Right renal pelvis (tissue), 4 donors: Measurements from ENCODE around the gene SLC41A3. TPM values are rescaled to one million over a fixed set of nuclear protein-coding genes. Genes with fewer than 3 reads are reported as not detected.
"Not testable (repeated sequence)": the region's sequence is repeated elsewhere in the genome, so short reads cannot be mapped to it uniquely, and the experiment has no call there.

ENCODE experiments used
- DNase-seq, 4 donors: peaks; one replicate each; pipeline ENCODE4 v3.0.0-alpha.2; 2013; ENCODE audit warnings: low read depth in 4 of 4, low spot score in 3 of 4, missing footprints in 1 of 4
- polyA plus RNA-seq, 4 donors: library from polyadenylated mRNA; unstranded; fragments of 120-200 nt; gene quantifications; one replicate each; pipeline ENCODE4 v1.2.1, GENCODE V29; 2013; ENCODE audit not compliant: insufficient read length in 4 of 4

Gene SLC41A3
- polyA plus RNA-seq, 4 donors, result 76.5 to 86.7 (median 77.7) TPM

- no peak for DNase-seq
Measured at GRCh38 chr3:126107203-126107939, 23.4 kb upstream of the SLC41A3 start.

DNA sequence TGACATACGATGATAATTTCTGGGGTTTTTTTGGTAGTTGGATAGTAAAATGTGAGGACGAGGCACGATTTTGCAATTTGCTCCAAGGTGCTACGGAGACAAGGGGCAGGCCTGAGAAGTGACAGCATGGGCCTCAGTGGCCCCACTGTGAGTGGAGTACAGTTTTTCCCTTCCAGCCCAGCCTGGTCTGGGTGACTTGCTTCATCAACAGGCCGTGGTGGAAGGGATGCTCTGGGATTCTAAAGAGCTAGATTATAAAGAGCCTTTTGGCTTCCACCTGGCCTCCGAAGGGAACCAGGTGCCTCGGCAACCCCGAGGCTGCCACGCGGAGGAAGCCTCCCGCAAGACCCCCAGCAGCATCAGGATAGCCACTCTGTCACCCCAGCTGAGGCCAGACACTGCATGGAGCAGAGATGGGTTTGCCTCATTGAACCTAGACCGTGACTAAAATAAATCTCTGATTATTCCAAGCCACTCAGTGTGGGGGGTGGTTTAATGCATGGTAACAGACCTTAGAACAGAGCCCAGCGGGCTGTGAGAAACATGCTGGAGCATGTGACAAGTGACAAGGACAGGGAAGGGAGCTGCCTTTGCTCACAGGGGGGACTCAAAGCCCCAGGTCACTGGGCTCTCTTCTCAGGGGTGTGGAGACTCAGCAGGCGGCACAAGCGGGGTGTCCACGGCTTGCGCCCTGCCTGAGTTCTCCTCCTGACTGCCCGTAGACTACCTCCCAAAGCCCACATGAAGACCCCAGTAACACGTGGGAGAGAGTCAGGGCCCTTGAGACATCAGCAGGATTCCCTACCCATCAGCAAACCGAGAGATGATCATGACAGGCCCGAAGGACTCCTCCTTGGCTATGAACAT, 22.6 kb upstream of the SLC41A3 start:
- no peak for DNase-seq

DNA sequence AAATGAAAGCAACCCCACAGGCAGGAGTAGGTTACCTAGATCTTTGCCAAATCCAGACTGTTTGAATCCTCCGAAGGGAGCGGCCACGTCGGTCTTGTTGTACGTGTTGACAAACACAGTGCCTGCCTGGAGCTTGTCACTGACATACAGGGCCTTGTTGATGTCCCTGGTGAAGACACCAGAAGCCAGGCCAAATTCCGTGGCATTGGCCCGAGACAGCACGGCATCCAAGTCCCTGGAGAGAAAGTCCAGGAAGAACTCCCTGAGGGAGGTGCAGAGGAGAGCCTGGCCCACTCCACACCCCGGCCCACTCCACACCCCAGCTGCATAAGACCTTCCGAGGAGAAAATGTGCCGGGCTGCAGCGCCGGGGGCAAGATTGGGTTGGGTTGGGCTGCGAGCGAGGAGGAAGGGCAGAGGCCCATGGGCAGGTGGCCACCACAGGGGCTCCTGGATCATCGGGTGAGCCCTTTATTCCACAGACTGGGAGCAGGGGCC, 21.8 kb upstream of the SLC41A3 start:
- no peak for DNase-seq

GRCh38 chr3:126104742-126105605, 21.1 kb upstream of the SLC41A3 start:
- no peak for DNase-seq

DNA sequence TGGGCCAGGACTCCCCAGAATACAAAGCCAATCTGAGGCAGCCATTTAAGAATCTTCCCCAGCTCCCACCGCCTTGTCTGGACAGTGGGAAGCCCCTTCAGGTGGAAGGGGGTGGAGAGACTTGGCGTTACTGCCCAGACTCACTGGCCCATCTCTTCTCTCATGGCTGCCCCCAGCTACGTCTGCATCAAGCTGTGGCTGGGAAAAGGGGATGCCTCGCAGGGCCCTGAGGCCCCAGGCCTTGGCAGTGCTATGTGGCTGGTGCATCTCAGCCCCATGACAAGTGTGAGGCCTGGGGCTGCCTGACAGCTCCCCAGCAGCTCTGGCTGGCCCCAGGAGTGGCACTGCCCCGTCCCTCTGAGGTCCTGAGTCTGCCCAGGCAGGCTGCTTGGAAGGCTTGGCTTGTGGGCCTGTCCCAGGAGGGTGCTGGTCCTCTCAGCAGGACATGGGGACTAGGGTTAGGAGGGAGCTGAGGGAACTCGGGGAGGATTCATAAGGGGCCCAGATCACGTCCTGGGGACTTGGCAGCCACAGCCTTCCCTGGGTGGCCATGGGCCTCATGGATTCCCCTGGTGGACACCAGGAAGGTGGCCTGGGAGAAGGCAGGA, 20.2 kb upstream of the SLC41A3 start:
- DNase-seq, result no peak

GRCh38 chr3:126103121-126104027, 19.4 kb upstream of the SLC41A3 start:
- no peak for DNase-seq

- DNase-seq, result no peak
Measured at GRCh38 chr3:126102530-126102951, 18.6 kb upstream of the SLC41A3 start.

DNA sequence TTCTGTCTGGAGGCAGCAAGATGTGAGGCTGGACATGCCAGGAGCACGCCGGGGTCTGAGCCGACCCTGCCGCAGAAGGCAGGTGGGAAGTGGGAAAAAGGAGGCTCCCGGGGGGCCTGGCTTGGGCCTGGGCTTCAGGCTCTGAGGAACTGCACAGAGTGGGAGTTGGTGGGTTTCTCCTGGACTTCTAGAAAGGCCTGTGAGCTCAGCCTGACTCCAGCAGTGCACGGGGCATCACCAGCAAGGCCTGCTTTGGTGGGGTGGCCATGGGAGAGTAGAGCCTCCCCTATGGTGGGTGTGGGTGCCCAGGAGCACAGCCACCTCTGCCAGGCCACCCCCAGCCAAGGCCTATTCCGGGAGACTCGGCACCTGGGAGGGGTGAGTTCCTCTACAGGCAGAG, 18.1 kb upstream of the SLC41A3 start:
- no peak for DNase-seq

DNA sequence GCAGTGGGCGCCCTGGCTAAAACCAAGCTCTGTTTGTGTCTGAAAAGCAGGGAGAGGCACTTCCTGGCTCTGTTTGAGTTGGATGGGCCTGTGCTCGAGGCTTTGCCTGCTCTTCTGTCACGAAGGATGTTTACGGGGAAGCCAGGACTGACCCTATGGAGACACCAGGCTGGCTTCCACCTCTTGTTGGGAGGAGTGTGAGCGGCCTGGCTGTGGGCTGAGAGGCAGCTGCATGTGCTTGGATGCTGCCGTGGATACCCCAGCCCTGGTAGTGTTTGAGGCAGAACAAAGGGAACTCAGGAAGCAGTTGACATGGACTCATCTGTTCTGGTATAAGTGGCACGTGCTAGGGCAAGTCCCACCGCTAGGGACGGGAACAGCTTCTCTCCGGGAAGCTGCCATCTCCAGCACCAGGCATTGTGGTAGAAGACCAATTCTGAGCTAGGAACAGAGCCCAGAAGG, 17.6 kb upstream of the SLC41A3 start:
- no peak for DNase-seq

DNA sequence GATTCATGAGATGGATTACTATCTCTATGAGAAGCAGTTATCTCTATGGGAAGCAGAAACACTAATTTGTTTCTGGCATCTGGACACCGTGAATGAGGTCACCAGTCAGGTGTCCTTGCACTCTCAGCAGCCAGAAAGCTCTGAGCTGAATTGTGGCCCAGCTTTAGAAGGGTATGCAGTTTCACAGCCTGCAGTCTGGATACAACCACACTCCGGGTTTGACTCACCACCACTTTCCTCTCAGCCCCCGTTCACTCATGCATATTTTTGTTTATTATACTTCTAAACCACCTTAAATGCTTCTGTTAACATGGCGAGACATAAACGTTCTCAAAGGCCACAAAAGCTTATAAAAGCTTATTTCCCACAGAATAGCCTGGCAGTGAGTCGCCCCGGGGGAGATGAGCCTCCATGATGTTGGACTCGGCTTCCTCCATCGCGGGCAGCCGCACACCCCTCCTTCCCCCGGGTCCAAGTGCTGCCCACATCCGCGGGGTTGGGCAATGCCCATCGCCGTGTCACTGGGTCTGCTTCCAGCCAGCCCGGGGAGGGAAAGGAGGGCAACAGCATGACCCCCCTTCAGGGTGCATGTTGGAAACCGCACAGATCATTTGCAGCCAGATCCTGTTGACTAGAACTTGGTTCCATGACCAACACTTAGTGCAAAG, 16.8 kb upstream of the SLC41A3 start:
- no peak for DNase-seq

DNA sequence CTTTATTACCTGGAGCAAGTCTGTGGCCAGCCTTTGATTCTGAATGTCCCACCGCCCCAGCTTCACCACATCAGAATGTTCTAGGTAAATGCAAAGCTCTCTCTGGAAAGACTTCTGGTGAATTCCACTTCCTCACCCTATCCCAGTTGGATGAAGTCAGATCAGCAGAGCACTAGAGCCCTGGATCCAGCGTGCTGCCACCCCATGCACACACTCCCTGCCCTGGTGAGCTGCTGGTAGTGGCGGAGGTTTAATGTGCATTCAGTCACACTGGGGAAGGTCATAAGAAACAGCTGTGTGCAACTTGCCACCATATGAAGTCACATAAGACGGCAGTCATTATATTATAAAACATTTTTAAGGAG, 16.3 kb upstream of the SLC41A3 start:
- DNase-seq, result no peak

- DNase-seq, result no peak
Measured at GRCh38 chr3:126098391-126098858, 14.5 kb upstream of the SLC41A3 start.

GRCh38 chr3:126097801-126098200, 13.9 kb upstream of the SLC41A3 start:
- no peak for DNase-seq

- not testable (repeated sequence) for DNase-seq
Measured at GRCh38 chr3:126096274-126096673, 12.3 kb upstream of the SLC41A3 start.

- not testable (repeated sequence) for DNase-seq
Measured at GRCh38 chr3:126092128-126092527, 8.2 kb upstream of the SLC41A3 start.

DNA sequence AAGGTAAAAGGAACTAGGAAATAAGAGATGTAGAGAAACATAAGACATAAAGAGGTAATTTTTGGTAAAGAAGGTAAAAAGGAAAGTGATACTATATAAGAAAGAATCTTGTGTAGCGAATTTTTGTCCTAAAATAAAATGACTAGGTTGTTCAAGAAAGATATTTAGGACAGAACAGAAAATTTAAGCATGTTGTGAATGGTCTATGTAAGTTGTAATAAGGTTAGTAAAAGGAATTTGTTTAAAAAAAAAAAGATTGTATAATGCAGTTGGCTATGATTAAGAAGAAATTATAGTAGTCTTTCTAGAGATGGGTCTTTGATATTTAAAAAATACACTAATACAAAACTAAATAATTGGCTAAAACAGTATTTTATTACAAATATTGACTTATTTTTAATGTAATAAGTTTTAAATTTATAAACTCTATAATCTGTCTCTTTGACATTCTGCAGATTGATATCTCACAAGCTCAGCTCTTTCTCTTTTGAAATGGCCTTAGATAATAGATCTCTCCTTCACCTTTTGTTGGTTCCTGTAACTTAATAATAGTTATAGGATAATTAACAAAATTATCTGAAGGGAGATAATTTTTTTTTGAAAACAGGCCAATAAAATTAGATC, 3.7 kb upstream of the SLC41A3 start:
- DNase-seq, result no peak

DNA sequence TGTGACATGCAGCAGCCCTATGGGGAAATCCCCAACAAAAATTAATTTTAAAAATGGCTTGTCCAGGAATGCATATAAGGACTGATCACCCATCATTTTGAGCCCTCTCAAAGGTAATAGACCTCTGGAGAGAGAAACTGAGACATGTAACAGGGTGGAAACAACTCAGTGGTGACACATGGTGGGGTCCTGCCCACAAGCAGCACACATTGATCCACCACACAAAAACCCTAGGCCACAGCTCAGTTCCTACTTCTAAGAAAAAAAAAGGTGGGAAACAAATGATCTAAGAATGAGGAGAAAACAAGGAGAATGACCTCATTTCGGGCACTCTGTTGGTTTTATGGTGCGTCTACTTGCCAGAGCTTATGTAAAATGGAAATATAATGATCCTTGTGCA, 1.9 kb upstream of the SLC41A3 start:
- no peak for DNase-seq

- DNase-seq, result no peak
Measured at GRCh38 chr3:126085276-126085675, 1.4 kb upstream of the SLC41A3 start.
